ENCODE results near the gene DNHD1.

The DNHD1 gene

DNA sequence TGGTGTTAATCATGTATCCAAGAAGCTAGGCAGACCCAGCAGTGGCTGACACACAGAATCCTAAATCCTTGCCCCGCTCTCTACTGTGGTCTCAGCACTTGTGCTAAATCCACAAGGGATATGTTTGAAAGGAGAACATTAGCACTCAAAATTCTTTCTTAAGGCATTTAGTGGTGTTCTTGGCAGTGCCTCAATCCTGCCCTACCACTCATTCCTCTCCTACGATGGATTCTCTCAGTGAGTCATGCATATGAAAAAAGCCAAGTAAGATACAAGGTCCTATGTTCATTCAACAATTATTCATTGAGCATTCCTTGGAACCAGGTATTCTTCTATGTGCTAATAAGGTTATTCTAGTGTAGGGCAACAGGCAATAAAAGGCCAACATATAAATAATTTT, 75.1 kb downstream of the DNHD1 start:
- no peak for DNase-seq (ENCODE audit: extremely low spot score)
- ChIA-PET POLR2A (no interaction called here), CTCF (no interaction called here)
- no peak for TF ChIP-seq BHLHE40 (IDR thresholded peaks at IDR 0.05; ENCODE audit: borderline replicate concordance)
- no peak for TF ChIP-seq FOXM1 (IDR thresholded peaks at IDR 0.05; ENCODE audit: borderline replicate concordance)
- TF ChIP-seq FOXA1 (IDR thresholded peaks at IDR 0.05), result no peak
- TF ChIP-seq SUZ12 (IDR thresholded peaks at IDR 0.05), result no peak
- TF ChIP-seq ZNF384 (IDR thresholded peaks at IDR 0.05), result no peak
- TF ChIP-seq FOXK2 (IDR thresholded peaks at IDR 0.05), result no peak
- TF ChIP-seq CTBP1 (IDR thresholded peaks at IDR 0.05; ENCODE audit: borderline replicate concordance), result no peak
- no peak for TF ChIP-seq PKNOX1 (IDR thresholded peaks at IDR 0.05)

GRCh38 chr11:6574816-6575715, 78.0 kb downstream of the DNHD1 start:
- TF ChIP-seq SP1 (IDR thresholded peaks at IDR 0.05), result no peak
- no peak for TF ChIP-seq PKNOX1 (IDR thresholded peaks at IDR 0.05)
- no peak for TF ChIP-seq CTBP1 (IDR thresholded peaks at IDR 0.05; ENCODE audit: borderline replicate concordance)
- TF ChIP-seq BHLHE40 (IDR thresholded peaks at IDR 0.05; ENCODE audit: borderline replicate concordance), result no peak
- no peak for TF ChIP-seq FOXA1 (IDR thresholded peaks at IDR 0.05)
- no peak for TF ChIP-seq ARNT (IDR thresholded peaks at IDR 0.05)
- no peak for TF ChIP-seq LEF1 (IDR thresholded peaks at IDR 0.05; ENCODE audit: borderline replicate concordance)
- CTCF ChIA-PET, result no interaction called here
- POLR2A ChIA-PET, result no interaction called here
- DNase-seq (ENCODE audit: extremely low spot score), result no peak

DNA sequence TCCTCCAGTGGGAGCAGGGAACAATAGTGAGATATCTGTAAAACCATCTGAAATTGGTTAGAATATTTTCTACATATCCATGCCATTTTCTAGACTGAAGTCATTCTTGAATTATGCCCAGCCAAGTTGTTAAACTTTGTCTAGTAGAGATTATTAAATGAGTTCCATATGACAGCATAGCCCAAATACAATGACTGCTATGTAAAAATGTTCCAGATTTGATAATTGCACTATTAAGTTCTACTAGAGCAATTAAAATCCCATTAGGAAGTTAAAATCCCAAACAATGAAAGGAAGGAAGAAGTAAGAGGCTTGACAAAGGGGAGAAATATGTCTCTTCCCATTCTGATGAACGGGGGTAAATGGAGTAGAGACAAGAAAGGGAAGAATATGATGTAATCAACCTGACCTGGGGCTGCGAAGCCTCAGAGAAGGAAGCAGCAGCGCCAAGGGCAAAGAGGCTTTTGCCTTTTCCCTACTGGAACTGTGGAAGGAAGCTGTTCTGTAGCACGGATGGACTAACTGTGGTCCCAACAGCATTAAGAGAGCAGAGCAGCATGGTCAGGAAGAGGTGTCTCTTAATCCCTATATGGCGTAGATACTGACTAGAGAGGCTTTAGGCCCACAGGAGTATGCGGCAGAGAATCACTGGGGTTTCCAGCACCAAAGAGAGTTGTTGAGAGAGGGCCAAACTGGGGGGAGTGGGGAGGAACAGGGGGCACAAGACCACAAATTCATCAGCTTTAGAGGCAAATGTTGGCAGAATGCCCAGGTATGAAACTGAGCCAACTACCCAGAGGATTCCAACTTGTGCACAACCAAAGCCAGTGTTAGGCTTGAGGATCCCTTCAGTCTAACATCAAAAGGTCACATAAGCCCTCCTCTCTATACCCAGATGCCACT, 79.6 kb downstream of the DNHD1 start:
- ChIA-PET CTCF (no interaction called here), POLR2A (no interaction called here)
- DNase-seq (ENCODE audit: extremely low spot score), result no peak
- TF ChIP-seq SUZ12 (IDR thresholded peaks at IDR 0.05) (no peak), FOXA1 (IDR thresholded peaks at IDR 0.05) (no peak), TARDBP (IDR thresholded peaks at IDR 0.05) (no peak), L3MBTL2 (conservative IDR thresholded peaks at IDR 0.05) (no peak), ELF4 (IDR thresholded peaks at IDR 0.05) (no peak), FOXM1 (IDR thresholded peaks at IDR 0.05; ENCODE audit: borderline replicate concordance) (no peak), ARNT (IDR thresholded peaks at IDR 0.05) (no peak), CTBP1 (IDR thresholded peaks at IDR 0.05; ENCODE audit: borderline replicate concordance) (no peak), LEF1 (IDR thresholded peaks at IDR 0.05; ENCODE audit: borderline replicate concordance) (no peak), BHLHE40 (IDR thresholded peaks at IDR 0.05; ENCODE audit: borderline replicate concordance) (no peak), HDGF (IDR thresholded peaks at IDR 0.05; ENCODE audit: borderline replicate concordance) (no peak), SP1 (IDR thresholded peaks at IDR 0.05) (no peak), NFRKB (IDR thresholded peaks at IDR 0.05) (no peak), PKNOX1 (IDR thresholded peaks at IDR 0.05) (no peak), FOXK2 (IDR thresholded peaks at IDR 0.05) (no peak), ZNF384 (IDR thresholded peaks at IDR 0.05) (no peak)

DNA sequence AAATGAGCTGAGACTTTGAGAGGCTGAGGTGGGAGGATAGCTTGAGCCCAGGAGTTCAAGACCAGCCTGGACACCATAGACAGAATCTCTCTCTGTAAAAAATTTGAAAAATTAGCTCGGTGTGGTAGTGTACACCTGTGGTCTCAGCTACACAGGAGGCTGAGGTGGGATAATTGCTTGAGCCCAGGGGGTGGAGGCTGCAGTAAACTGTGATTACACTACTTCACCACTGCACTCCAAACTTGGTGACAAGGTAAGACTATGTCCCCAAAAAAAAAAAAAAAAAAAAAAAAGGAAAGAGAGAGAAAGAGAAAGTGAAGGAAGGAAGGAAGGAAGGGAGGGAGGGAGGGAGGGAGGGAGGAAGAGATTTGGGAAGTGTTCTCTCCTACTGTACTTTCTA, 81.1 kb downstream of the DNHD1 start:
- no peak for TF ChIP-seq TARDBP (IDR thresholded peaks at IDR 0.05)
- no peak for TF ChIP-seq SP1 (IDR thresholded peaks at IDR 0.05)
- no peak for TF ChIP-seq ELF4 (IDR thresholded peaks at IDR 0.05)
- no peak for TF ChIP-seq FOXM1 (IDR thresholded peaks at IDR 0.05; ENCODE audit: borderline replicate concordance)
- TF ChIP-seq SUZ12 (IDR thresholded peaks at IDR 0.05), result no peak
- TF ChIP-seq FOXK2 (IDR thresholded peaks at IDR 0.05), result no peak
- no peak for TF ChIP-seq PKNOX1 (IDR thresholded peaks at IDR 0.05)
- no peak for TF ChIP-seq NFRKB (IDR thresholded peaks at IDR 0.05)
- no peak for TF ChIP-seq HDGF (IDR thresholded peaks at IDR 0.05; ENCODE audit: borderline replicate concordance)
- TF ChIP-seq LEF1 (IDR thresholded peaks at IDR 0.05; ENCODE audit: borderline replicate concordance), result no peak
- TF ChIP-seq BHLHE40 (IDR thresholded peaks at IDR 0.05; ENCODE audit: borderline replicate concordance), result no peak
- no peak for TF ChIP-seq FOXA1 (IDR thresholded peaks at IDR 0.05)
- TF ChIP-seq CTBP1 (IDR thresholded peaks at IDR 0.05; ENCODE audit: borderline replicate concordance), result no peak
- TF ChIP-seq ZNF384 (IDR thresholded peaks at IDR 0.05), result no peak
- TF ChIP-seq L3MBTL2 (conservative IDR thresholded peaks at IDR 0.05), result no peak
- no peak for TF ChIP-seq ARNT (IDR thresholded peaks at IDR 0.05)
- CTCF ChIA-PET, result no interaction called here
- no peak for DNase-seq (ENCODE audit: extremely low spot score)
- POLR2A ChIA-PET, result no interaction called here

- ChIA-PET CTCF (no interaction called here), POLR2A (no interaction called here)
- TF ChIP-seq ARNT (IDR thresholded peaks at IDR 0.05), result no peak
- no peak for TF ChIP-seq SP1 (IDR thresholded peaks at IDR 0.05)
- TF ChIP-seq FOXK2 (IDR thresholded peaks at IDR 0.05), result no peak
- TF ChIP-seq L3MBTL2 (conservative IDR thresholded peaks at IDR 0.05), result no peak
- no peak for TF ChIP-seq TARDBP (IDR thresholded peaks at IDR 0.05)
- TF ChIP-seq ZNF384 (IDR thresholded peaks at IDR 0.05), result no peak
- DNase-seq (ENCODE audit: extremely low spot score), result no peak
Measured at GRCh38 chr11:6579681-6580080, 82.6 kb downstream of the DNHD1 start.

Measured in HEK293T (cell line).